Kidney (tissue), 14 donors: ENCODE results near the gene DPP6. TPM values are rescaled to one million over a fixed set of nuclear protein-coding genes. Genes with fewer than 3 reads are reported as not detected.

Source experiments
- DNase-seq, 5 donors: peaks; one replicate each; pipeline ENCODE4 v3.0.0-alpha.2; 2013 to 2020
- FAIRE-seq: peaks from 2 replicates; lab custom pipeline; 2012; peaks lifted over from hg19 to GRCh38; lab: Jason Lieb, UNC
- H3K27ac ChIP-seq, 2 donors: one replicate each; pipeline ENCODE4 v1.7.0; 2013; ENCODE audit warnings: low read depth in 2 of 2, low read length in 2 of 2, inconsistent platforms in 1 of 2
- H3K27me3 ChIP-seq: one replicate; pipeline ENCODE4 v1.7.1; 2013; ENCODE audit warnings: low read length, inconsistent platforms; ENCODE audit not compliant: control insufficient read depth, insufficient read depth
- H3K36me3 ChIP-seq, 3 donors: one replicate each; pipeline versions ENCODE4 v1.7.0 to v1.7.1; 2013; ENCODE audit warnings: low read length in 3 of 3, control low read depth in 1 of 3, inconsistent platforms in 1 of 3; ENCODE audit not compliant: insufficient read depth in 3 of 3, control insufficient read depth in 2 of 3
- H3K4me1 ChIP-seq, 3 donors: one replicate each; pipeline versions ENCODE4 v1.7.0 to v1.7.1; 2013; ENCODE audit warnings: low read length in 3 of 3, inconsistent platforms in 1 of 3, low read depth in 1 of 3; ENCODE audit not compliant: control insufficient read depth in 2 of 3, insufficient read depth in 2 of 3
- H3K4me3 ChIP-seq, 3 donors: one replicate each; pipeline versions ENCODE4 v1.7.0 to v1.8.1; 2013; ENCODE audit warnings: low read length in 3 of 3, control low read depth in 1 of 3, inconsistent platforms in 1 of 3
- H3K9ac ChIP-seq, 3 donors: one replicate each; pipeline versions ENCODE4 v1.7.0 to v1.7.1; 2013; ENCODE audit warnings: low read length in 3 of 3, control low read depth in 1 of 3, inconsistent platforms in 1 of 3
- H3K9me3 ChIP-seq, 3 donors: one replicate each; pipeline versions ENCODE4 v1.7.0 to v1.7.1; 2013; ENCODE audit warnings: low read length in 3 of 3, control low read depth in 1 of 3, inconsistent platforms in 1 of 3; ENCODE audit not compliant: control insufficient read depth in 2 of 3, insufficient read depth in 1 of 3
- CTCF ChIP-seq: IDR thresholded peaks from 3 replicates; pipeline ENCODE4 v1.5.1; 2012; ENCODE audit warnings: mild to moderate bottlenecking, moderate library complexity, borderline replicate concordance; ENCODE audit not compliant: insufficient read depth; ENCODE audit errors: extremely low read depth
- intact Hi-C: fragments of 100-400 bp; cut with DNase I; formaldehyde crosslinking; loops from one replicate; pipeline ENCODE4 v1.11.1; 2022
- polyA plus RNA-seq: library from polyadenylated mRNA; stranded (reverse); fragments of 350-450 nt; fragmentation: Illumina TruSeq; extraction: RNeasy Lipid Tissue Mini Kit (QIAGEN cat#74804); gene quantifications from one replicate; pipeline ENCODE4 v1.2.3, GENCODE V29; 2014; ENCODE audit warnings: low read depth, low replicate concordance; ENCODE audit not compliant: insufficient read depth
- total RNA-seq: library from RNA; stranded (reverse); fragmentation: NEBNext Ultra II Directional; extraction: Animal tissue kit (Norgen Biotek cat#: 25700); gene quantifications from one replicate; pipeline ENCODE4 v1.2.1, GENCODE V29; 2021
- donor health status: control.
- donor health status: control.
- donor health status: control.
- donor health status: control.
- donor health status: control.
- donor health status: DM: yes; HTN: yes; CAD: no.
- donor health status: Normal renal cell carcinoma (clear cell type).

The DPP6 gene
- total and polyA plus RNA-seq, 2 donors from 2014 or later = 1.8 to 6.9 TPM

GRCh38 chr7:154646126-154647013 is 594.2 kb downstream of the DPP6 start:
- FAIRE-seq = no peak
- intact Hi-C loops = no loop called here
- no peak for TF ChIP-seq CTCF

GRCh38 chr7:154647625-154648024 is 595.4 kb downstream of the DPP6 start:
- H3K36me3 ChIP-seq = no peaks in the 10 kb centered on the region
- FAIRE-seq (no peak), DNase-seq (no peak)
- H3K9ac ChIP-seq = no peak overlapping the region
- no peaks in the 10 kb centered on the region for H3K4me1 ChIP-seq
- intact Hi-C loops = no loop called here
- H3K27ac ChIP-seq = no peak overlapping the region
- no peaks in the 10 kb centered on the region for H3K27me3 ChIP-seq
- H3K9me3 ChIP-seq = peaks cover 0 to 11% (median 0%) of the 10 kb centered on the region in 3 donors
- no peak for TF ChIP-seq CTCF
- H3K4me3 ChIP-seq = no peak overlapping the region

More at GRCh38 chr7:154646126-154647013, 594.2 kb downstream of the DPP6 start:
- Histone ChIP-seq H3K9ac (no peak overlapping the region), H3K27ac (no peak overlapping the region), H3K36me3 (no peaks in the 10 kb centered on the region), H3K4me1 (no peaks in the 10 kb centered on the region), H3K27me3 (no peaks in the 10 kb centered on the region), H3K9me3 (peaks cover 0 to 8% (median 0%) of the 10 kb centered on the region in 3 donors), H3K4me3 (no peak overlapping the region)
- DNase-seq = no peak

DNA sequence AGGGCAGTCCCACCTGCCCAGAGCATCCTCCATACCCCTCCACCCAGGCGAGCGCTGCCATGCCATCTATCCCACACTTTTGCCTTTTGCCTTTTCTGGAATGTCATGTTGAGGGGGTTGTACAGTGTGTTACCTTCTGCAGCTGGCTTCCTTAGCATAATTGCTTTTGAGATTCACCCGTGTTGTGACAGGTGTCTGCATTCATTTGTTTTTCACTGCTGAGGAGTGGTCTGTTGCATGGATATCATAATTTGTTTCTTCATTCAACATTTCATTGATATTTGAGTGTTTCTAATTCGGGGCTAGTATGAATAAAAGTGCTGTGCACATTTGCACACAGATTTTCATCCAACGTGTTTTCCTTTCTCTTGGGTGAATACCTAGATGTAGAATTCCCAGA is 596.8 kb downstream of the DPP6 start:
- Histone ChIP-seq H3K4me3 (no peak overlapping the region), H3K4me1 (no peaks in the 10 kb centered on the region), H3K36me3 (no peaks in the 10 kb centered on the region), H3K9ac (no peak overlapping the region), H3K27me3 (no peaks in the 10 kb centered on the region), H3K27ac (no peak overlapping the region), H3K9me3 (peaks cover 0 to 11% (median 0%) of the 10 kb centered on the region in 3 donors)
- DNase-seq (no peak), FAIRE-seq (no peak)
- intact Hi-C loops = no loop called here
- TF ChIP-seq CTCF = no peak
